Stimulated activated CD4-positive, alpha-beta T cell treated with anti-CD3 and anti-CD28 coated beads, Interleukin-4, amount 100 ng/mL, for 48 hours (primary cell): ENCODE results near the gene LSM14B.
"Not testable (repeated sequence)": the region's sequence is repeated elsewhere in the genome, so short reads cannot be mapped to it uniquely, and the experiment has no call there.

Experiments used
- DNase-seq, 2 donors: peaks; one replicate each; pipeline ENCODE4 v3.0.0-alpha.2; 2020; ENCODE audit warnings: low read depth in 2 of 2

The LSM14B gene

DNA sequence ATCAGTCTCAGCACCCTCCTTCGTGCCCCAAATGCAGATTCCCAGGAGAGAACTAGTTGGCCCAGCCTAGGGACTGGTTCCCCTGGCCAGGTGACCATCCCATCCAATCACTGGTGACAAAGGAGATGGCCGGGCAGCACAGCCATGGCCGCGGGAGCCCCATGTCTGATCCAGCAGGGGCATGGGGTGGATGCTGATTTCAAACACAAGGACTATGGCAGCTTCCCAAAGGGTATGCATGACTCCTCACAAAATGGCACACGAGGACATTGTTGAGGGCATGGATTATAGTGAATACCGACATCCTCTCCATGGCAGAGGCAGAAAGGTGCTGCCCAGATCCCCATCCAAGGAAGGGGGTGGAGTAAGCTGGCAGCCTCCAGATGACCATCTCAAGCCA, 9.9 kb upstream of the LSM14B start:
- no peak for DNase-seq

DNA sequence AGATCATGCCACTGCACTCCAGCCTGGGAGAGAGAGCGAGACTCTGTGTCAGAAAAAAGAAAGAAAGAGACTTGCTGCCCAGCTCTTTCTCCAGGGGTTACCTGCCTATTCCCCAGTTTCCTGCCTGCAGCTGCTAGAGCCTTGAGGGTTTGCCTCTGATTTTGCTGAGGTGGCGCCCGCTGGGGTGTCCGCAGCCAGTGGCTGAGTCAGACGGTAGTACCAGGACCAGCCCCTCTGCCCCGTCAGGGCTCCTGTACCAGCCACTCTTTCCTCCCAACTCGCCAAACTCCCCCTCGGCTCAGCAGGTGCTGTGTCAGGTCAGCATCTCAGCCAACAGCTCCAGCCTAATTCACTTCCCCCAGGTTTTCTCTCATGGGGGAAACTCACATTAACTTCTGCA, 7.4 kb upstream of the LSM14B start:
- no peak for DNase-seq

DNA sequence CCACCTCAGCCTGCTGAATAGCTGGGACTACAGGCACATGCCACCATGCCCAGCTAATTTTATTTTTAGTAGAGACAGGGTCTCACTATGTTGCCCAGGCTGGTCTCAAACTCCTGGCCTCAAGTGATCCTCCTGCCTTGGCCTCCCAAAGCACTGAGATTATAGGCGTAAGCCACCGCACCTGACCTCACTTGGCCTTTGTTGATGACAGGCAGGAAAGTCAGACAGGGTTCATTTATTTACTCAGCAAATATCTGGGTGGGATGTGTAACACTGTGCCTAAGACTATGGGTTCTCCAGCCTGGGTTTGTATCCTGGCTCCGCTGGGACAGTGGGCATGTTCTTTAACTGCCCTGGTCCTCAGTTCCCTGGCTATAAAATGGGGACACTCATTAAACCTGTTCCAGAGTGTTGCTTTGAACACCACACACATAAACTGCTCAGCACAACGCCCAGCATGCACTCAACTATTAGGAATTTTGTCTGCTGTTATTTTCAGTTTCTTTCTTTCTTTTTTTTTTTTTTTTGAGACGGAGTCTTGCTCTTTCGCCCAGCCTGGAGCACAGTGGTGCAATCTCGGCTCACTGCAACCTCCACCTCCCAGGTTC, 6.4 kb upstream of the LSM14B start:
- not testable (repeated sequence) for DNase-seq

DNA sequence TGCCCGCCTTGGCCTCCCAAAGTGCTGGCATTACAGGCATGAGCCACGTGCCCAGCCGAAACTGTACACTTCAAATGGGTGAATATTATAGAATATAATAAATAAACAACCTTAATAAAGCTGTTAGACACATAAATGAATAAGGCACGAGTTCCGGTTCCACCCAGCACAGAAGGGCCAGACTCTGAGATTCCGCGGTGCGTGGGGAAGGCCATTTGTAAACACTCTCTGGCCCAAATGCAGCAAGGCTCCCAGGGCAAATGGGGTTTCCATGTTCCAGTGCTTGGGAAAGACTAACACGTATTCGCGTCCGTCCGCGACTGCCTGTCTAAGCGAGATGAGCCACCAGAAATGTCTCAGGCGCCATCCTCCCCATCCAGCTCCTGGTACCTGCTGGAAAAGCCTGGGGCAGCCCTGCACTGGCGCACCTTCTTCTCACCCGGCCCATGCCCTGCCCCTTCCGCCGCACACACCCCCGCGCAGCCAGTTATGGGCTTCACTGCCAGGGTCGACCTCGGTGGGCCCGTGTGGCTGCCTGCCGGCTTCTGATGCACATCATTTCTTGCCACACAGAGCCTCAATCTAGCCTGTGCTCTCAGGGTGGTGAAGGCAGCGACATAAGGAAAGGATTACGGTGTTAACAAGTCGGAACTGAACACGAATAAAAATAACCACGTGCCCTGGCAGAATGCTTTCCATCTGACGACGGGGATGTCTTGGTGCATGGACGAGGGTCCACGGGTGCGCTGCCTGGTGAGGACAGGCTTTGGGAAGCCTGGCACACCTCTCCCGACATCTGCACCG, 5.5 kb upstream of the LSM14B start:
- no peak for DNase-seq

DNA sequence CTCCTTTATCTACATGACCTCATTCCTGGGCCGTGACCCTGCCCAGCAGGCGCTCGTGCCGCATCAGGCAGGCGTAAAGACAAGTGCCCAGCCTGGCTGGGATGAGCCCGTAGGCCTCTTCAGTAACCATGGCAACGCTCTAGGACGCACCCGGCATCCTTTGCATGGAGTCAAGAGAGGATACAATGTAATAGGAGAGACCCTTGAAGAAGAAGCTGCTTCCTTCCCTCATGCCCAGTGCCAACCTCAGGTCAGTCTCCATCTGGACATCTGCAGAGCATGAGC, 5.0 kb upstream of the LSM14B start:
- DNase-seq, result no peak

DNA sequence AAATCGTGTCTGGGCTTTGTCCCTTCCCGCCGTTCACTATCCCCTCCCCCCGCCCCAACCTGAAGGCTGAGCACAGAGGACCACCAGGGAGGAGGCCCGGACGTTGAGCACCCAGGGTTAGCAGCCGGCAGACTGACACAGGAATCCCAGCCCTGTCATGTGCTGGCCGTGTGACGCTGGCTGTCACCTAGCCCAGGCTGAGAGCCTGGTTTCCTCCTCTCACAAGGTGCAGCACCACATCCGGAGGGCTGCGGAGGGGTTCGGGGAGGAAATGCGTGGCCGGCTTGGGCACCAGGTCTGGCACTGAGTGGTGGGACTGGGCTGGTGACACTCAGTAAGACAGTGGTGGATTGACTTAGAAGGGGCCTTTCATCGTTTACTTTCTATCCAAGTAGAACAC, 4.6 kb upstream of the LSM14B start:
- DNase-seq, result no peak

DNA sequence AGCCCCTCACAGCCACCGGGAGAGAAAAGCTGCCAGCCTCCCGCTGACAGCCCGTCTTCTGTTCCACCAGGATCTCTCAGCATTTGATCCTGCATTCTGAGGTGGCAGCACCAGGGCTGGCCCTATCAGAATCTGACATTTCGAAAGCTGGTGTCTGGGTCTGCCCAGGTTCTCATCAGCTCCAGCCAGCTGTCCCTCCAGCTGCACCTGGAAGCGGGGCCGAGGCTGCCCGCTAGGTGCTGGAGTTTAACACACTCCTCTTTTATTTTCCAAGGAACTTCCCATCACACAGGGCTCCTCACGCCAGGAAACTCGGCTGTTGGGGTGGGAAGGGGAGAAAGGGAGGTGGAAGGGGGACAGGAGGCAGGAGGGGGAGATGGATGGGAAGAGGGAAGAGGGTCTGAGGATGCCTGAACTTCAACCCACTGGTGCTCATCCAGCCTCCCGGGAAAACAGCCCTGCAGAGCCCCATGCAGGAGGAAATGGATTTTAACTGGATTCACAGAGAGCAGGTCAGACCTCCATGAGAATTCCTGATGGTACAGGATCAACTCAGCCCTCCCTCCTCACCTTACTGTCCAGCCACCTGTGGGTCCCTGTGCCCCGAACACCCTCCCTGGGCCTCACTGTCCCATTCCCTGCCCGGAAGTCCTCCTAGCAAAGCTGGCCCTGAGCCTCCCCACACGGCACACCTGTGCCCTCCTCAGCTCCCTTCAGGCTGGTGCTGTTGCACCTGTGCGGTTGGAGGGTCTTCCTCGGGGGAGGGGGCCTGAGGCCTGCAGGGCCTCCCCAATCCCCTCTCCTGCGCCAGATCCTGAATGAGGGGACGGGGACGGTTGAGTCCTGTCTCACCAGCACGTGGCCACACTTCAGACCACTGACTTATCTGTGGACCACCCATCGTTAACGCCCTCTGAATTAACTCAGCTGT, 3.9 kb upstream of the LSM14B start:
- DNase-seq, result no peak

DNA sequence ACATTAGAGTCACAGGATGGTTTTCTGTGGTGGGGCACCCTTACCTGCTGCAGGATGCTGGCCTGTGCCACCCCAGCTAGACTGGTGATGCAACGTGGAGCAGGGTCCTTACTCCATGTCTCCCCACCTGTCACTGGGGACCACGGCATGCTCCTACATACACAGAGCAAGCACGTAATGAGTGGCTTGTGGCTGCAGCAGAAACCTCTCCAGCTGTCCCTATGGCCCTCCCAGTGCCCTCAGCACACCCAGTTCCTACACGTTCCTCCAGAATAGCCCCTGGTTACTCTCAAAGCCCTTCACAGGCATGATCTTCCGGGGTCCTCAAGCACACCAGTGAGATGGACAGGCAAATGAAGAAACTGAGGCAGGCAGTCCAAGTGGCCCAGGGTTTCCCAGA, 3.2 kb upstream of the LSM14B start:
- no peak for DNase-seq

DNA sequence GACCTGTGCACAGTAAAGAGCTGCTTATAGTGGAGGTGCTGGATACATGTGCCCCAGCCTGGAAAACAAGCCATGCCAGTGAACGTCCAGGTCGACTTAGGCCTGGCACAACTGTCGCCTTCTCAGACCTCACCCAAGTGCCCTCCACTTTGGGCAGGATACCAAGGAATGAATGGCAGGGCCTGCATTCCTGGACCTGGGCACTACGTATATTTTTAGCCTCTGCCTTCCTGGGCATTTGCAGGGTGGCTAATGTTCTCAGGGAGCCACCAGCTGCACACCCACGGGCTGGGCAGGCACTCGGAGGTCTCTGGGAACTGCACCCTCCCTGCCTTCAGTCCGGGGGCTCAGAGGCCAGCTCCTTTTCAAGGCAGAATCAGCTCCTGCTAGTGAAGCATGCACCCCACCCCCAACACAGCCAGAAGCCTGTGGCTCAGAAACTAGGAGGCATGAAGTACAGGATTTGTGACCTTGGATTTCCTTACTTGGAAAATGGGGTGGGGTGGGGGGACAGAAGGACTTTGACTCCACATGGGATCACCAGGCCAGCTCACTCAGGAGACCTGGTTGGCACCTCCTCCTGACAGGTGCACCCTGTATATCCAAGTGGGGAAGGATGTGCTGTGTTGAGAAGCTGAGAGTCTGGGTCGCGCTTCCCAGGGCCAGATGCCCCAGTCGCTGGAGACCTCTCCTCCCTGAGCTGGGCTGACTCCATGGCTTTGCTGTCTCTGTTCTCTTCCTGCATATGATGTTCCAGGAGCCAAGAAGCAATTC, 2.5 kb upstream of the LSM14B start:
- DNase-seq, result no peak

DNA sequence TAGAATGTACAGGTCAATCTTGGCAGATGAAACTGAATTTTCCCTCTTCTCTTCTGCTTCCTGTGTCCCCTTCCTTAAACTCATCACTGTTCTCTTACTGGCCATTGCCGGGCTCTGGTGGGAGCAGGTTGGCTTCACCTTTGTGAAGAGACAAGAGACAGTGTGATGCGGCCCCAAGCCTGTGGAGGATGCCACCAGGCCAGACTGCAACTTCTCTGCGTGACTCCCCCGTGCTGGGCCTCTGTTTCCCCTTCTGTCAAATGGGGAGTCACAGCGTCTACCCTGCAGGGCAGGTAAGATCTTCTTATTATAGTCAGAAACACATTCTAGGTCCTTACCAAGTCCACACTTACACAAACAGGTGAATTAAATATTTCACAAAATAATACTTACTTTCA, 1.9 kb upstream of the LSM14B start:
- DNase-seq, result no peak

DNA sequence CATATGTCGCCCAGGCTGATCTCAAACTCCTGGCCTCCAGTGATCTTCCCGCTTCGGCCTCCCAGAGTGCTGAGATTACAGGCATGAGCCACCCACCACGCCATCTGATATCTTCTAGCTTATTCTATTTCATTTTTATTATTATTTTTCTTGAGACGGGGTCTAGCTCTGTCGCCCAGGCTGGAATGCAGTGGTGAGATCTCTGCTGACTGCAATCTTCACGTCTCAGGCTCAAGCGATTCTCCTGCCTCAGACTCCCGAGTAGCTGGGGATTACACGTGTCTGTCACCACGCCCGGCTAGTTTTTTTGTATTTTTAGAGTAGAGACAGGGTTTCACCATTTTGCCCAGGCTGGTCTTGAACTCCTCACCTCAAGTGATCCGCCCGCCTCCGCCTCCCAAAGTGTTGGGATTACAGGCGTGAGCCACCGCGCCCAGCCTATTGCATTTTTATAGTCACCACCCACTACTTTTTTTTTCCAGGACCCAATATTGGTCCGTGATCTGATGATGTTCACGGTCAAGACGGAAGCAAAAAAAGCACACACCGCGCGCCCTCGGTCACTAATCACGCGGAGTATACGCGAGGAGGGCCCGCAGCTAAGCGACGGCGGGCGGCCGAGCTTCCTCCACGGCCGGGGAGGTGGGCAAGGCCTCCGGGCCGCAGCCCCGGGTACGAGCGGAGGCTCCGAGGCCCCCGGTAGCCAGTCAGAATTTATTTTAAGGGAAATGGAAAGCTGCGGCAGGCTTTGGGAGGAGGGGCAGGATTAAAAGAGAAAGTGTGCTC, 1.1 kb upstream of the LSM14B start:
- DNase-seq, result no peak

DNA sequence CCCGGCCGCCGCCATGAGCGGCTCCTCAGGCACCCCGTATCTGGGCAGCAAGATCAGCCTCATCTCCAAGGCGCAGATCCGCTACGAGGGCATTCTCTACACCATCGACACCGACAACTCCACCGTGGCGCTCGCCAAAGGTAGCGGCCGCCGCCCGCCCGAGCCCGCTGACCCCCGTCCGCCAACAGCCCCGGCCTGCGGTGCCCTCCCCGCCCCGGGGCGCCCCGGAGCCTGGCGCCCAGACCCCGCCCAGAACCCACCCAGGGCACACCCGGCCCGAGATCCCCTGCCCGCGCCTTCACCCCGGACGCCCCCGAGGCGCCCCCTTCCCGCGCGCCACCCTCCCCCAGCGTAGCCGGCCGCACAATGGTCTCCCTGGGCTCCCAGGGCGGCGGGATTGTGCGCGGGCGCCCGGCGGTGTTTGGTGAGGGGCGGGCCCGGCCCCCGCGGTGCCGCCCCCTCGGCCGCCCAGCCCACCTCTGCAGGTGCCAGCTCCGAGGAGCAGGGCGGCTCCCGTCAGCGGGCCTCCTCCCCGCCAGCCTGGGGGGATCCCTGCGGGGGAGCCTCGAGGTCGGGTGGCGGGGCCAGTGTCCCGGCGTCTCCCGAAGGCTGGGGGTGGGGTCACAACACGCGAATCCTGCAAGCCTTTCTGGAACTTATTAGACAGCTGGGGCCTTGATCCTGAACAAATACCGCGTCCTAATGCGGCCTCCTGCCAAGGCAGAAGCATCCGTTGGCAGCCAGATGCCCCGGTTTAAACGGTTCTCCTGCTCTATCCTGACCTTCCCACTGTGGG, 577 bp downstream of the LSM14B start:
- no peak for DNase-seq

DNA sequence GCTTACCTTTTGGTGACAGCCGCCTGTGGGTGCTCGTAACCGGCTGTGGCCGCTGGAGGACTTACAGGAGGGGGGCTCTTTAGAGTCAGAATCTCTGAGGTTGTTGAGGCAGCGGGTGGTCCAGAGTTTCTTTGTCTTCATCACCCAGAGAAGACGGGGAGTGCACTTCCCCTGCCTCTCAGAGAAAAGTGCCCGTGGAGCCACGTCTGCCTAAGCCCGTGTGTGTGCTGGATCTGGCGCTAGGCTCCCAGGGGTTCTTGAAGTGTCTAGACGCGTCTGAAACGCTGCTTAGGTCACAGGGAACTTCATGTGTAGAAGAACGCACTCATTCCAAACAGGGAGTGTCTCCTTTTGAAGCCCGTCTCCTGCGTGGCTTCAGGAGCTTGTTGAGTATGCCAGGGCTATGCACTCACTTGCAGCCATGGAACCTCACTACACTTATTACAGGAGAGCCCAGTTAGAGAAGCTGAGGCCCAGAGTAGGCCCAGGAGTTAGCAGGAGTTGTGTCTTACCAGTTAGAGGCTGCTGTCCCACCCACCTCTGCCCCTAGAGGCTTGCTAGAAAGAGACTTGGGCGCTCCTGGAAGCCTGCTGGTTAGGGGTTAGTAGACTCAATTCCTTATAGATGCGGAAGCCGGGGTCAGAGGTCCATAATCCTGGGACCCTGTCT, 1.3 kb downstream of the LSM14B start:
- DNase-seq, result no peak

DNA sequence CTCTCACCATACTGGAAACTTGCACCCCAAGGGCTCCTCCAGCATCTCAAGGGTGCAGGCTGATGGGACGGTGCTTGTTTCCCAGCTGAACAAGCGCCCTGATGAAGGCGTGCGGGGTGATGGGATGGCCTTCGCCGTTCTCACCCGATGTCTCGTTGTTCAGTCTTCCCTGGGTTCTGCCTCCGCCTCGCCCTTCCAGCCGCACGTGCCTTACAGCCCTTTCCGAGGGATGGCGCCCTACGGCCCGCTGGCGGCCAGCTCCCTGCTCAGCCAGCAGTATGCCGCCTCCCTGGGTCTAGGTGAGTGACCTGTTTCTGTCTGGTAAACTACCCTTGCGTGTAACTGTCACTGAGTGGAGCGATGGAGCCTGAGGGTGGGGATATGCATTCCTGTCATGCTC, 3.9 kb downstream of the LSM14B start:
- no peak for DNase-seq

DNA sequence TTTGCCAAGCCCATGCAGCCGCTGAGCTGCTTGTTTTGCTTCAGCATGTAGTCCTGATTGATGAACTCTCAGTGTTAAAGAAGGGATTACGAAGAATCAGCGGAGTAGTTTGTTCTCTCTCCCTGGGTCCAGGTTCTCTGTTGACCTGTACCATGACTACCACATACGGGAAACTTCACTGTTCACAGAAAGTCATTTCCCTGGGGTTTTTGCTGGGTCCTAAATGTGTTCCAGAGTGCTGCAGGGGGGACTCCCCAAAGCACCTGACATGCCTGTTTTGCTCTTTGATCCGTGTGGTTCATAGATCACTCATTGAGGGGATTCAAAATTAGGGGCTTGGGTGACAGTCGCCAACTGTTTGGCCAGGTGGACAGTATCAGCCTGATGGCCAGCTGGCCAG, 5.5 kb downstream of the LSM14B start:
- DNase-seq, result no peak

DNA sequence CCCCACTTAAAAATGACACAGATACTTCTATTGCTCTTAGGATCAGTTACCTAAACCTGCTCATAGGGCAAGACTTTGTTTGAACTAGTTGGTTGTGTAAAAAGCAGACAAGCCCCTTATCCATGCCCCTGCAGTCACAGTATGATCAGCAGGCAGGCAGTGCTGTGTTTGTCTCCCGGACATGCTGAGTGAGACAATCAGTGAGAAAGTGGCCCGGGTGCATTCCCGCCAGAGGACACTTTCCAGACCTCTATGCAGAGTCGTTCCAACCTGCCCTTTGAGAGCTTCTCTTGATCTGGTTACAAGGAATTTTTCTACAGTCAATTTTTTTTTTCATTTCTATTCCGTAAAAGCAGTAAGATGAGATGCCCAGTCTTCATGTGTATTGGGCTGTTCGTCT, 6.2 kb downstream of the LSM14B start:
- DNase-seq, result no peak

DNA sequence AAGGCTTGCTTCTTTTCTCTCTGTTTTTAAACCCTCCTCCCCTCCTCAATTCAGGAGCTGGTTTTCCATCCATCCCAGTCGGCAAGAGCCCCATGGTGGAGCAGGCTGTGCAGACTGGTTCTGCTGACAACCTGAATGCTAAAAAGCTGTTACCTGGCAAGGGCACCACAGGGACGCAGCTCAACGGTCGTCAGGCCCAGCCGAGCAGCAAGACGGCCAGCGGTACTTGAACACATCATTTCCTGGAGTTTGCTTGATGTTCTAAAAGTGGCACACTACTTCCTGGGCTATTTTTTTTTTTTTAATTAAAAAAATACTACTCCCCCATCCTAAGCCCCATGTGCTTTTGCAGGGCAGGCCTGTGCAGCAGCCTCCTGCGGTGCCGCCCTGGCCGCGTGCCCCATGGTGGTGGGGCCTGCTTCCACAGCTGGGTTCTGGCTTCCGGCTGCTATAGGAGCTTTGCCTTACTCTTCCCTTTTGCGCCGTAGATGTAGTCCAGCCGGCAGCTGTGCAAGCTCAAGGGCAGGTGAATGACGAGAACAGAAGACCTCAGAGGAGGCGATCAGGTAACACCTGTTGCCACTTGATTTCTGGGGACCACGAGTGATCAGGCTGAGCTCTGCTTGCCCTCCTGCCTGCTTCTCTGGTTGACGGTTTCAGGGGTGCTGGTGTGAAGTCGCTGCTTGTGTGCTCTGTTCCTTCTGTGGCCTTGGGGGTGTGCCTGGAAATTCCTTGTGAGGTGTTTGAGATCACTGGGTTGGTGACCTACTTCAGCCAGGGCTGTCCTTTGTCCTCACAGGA, 7.7 kb downstream of the LSM14B start:
- DNase-seq, result no peak

DNA sequence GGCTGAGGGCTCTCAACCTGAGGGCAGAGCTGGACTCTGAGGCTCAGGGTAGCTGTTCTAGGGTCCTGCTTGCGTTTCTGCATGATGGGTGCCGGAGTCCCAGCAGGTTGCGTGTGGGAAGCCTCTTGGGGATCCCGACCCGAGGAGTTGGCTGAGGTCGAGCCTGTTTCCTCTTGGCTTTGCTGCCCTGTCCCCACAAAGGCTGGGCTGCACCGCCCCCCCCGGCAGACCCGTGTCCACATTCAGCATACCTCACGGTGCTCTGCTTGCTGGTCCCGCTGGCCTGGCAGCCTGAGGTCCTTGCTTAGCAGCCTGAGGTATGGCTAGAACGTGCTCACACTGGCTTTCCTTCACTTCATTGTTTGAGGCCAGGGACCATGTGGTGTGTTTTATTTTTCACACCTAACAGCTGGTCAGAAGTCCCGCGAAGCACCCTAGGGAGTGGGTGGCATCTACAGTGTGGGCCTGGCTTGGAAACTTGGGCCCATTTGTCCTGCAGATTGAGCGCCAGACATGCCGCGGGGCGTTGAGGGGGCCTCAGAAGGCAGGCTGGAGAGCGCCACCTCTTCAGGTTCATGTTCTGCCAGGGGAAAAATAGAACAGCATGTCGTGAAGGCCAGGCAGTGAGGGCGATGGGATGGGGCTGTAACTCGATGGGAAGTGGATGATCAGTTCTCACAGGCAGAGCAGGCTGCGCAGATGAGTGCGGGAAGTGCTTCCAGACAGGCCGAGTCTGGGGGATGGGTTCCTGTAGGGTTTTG, 9.5 kb downstream of the LSM14B start:
- no peak for DNase-seq
